PC-3 (cell line): ENCODE results near the gene ZNF337.

ENCODE experiments used
- CTCF ChIP-seq: fragments of 300-600 bp; sonication (generic); conservative IDR thresholded peaks from 2 replicates; pipeline ENCODE4 v1.5.1; 2017; ENCODE audit warnings: antibody characterized with exemption, low read depth, mild to moderate bottlenecking, low read length
- EZH2 ChIP-seq: fragments of 300-600 bp; sonication (generic); IDR thresholded peaks from one replicate; pipeline ENCODE4 v1.6.1; 2017; ENCODE audit warnings: antibody characterized with exemption, mild to moderate bottlenecking, low read length; ENCODE audit not compliant: unreplicated experiment
- EZH2phosphoT487 ChIP-seq: fragments of 300-600 bp; sonication (generic); IDR thresholded peaks from 2 replicates; pipeline ENCODE4 v1.6.1; 2018; ENCODE audit warnings: mild to moderate bottlenecking, antibody characterized with exemption, low read length, borderline replicate concordance

GRCh38 chr20:25643716-25644115 lies 52.9 kb downstream of the ZNF337 start:
- TF ChIP-seq CTCF (no peak), EZH2phosphoT487 (no peak), EZH2 (no peak)
